Thyroid gland (tissue), 4 donors: Measurements from ENCODE around the gene VHLL.

Experiments
- CTCF ChIP-seq, 6 experiments: fragments of 200-600 bp in 3 of 6; fragments of 450-650 bp in 3 of 6; sonication (generic) in 3 of 6; IDR thresholded peaks; one replicate each; pipeline ENCODE4 v1.5.1; 2016 to 2019; ENCODE audit warnings: antibody characterized with exemption in 6 of 6, mild to moderate bottlenecking in 2 of 6, inconsistent platforms in 1 of 6, moderate library complexity in 1 of 6
- POLR2A ChIP-seq, 2 donors: fragments of 450-650 bp; IDR thresholded peaks; one replicate each; pipeline ENCODE4 v1.6.1; 2017; ENCODE audit warnings: antibody characterized with exemption in 2 of 2, mild to moderate bottlenecking in 2 of 2, moderate library complexity in 1 of 2

GRCh38 chr1:156258859-156259258, 40.2 kb downstream of the VHLL start:
- TF ChIP-seq CTCF (IDR thresholded peaks at IDR 0.05): no peak
- no peak for TF ChIP-seq POLR2A (IDR thresholded peaks at IDR 0.05)
